ENCODE measurements around the gene TRA2B.
"Not testable (repeated sequence)": the region's sequence is repeated elsewhere in the genome, so short reads cannot be mapped to it uniquely, and the experiment has no call there.

Gene TRA2B

DNA sequence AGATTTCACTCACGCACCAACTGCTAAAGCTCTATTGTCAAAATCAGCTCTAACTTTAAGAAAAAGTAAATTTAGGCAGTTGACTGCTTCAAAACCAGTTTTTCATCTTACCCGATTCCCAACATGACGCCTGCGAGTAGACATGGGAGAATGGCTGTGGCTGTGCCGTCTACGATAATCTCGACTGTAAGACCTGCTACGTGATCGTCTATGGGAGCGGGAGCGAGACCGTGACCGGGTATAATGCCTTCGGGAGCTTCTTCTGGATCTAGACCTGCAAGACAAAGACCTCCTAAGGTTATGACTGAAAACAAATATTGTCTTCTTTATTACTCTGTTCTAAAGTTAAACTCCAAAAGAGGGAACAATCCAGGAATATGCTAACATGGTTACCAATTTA is 12.5 kb downstream of the TRA2B start:
- no peak for DNase-seq

DNA sequence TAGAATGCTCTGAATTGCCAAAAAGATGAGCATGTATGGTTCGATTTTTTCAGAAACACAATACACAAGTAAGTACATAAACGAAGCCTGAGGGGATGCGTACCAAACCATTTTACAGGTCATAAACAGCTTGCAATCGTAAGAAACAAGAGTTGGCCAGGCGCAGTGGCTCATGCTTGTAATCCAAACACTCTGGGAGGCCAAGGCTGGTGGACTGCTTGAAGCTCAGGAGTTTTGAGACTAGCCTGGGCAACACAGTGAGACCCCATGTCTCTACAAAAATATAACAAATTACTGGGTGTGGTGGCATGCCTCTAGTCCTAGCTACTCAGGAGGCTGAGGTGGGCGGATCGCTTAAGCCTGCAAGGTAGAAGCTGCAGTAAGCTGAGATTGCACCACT is 13.4 kb downstream of the TRA2B start:
- DNase-seq = no peak

- DNase-seq = no peak
These were observed 17.6 kb downstream of the TRA2B start for GRCh38 chr3:185920184-185920583.

DNA sequence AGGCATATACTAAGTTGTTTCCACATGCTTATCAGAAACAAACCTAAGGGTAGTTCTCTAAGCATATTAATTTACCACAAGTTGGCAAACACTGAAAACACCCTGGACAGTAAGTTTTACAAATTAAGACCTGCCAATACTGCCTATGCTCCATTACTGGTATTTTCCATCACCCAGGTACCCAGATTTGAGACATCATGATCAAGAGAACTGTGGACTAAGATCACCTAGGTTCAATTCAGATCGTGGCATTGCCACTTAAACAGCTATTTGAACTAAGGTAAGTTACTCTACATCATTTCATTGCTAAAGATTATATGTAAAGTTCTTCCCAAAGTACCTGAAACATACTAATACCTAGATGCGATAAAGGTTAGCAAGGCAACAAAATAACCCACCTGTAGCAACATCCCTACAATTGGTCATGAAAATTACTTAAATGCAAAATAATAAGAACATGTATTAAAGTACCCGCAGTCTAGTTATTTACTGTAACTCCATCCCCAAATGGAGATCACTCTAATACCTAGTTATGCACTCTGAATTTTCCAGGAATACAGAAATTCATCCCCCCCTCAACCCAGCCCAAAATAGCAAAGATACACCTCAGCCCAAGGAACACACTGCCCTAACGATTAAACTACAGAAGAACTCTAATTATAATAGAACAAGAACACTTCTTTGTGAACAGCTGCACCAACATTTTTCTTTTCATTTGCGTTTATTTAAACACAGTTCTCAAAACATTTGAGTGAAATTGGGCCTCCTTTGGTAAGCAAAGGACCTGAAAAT is 21.6 kb downstream of the TRA2B start:
- no peak for DNase-seq

DNA sequence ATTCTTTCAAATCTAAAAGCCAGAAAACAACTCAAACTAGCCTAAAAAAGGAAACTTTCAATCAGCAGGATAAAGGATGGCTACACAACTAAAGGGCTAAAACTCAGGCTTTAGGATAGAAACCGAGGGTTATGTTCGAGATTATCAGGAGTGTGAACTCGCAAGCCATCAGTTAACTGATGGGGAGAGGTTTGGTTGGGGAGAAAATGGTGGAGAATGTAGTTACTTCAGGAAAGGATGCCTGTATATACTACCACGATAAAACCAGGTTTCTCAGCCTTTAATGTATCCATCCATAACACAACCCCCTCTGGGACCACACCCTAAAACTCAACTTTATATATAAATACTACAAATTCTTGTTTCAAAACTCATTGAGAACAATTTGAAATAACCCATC is 22.2 kb downstream of the TRA2B start:
- DNase-seq = no peak

DNA sequence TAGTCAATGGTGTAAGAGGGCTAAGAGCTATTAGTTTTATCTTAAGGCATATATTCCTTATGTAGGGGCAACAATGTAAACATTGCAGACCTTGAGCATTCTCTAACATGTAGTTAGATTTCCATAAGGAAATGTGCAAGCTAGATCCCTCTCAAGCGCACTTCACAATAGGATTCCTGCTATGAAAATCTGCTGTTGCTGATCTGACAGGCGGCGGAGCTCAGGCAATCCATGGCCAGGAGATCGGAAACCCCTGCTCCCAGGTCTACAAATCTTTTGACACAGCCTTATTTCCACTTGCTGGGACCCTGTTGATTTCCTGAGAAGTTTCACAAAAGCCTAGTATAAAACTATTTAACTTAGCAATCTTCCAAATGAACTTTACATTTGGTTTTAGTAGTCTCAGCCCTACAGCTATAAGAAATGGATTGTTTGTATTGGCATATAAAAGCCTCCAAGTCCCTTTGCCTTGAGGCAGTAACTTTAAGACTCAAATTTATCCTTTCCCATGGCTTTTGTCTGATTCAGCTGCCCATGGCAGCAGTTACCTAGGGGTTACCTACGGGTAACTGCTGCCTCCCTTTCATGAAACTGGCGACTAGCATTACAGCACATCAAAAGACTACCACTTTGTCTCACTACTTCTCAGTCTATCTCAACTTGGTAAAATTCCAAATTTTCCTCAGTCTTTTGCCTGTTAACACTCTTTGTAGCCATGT is 22.7 kb downstream of the TRA2B start:
- DNase-seq = no peak

DNA sequence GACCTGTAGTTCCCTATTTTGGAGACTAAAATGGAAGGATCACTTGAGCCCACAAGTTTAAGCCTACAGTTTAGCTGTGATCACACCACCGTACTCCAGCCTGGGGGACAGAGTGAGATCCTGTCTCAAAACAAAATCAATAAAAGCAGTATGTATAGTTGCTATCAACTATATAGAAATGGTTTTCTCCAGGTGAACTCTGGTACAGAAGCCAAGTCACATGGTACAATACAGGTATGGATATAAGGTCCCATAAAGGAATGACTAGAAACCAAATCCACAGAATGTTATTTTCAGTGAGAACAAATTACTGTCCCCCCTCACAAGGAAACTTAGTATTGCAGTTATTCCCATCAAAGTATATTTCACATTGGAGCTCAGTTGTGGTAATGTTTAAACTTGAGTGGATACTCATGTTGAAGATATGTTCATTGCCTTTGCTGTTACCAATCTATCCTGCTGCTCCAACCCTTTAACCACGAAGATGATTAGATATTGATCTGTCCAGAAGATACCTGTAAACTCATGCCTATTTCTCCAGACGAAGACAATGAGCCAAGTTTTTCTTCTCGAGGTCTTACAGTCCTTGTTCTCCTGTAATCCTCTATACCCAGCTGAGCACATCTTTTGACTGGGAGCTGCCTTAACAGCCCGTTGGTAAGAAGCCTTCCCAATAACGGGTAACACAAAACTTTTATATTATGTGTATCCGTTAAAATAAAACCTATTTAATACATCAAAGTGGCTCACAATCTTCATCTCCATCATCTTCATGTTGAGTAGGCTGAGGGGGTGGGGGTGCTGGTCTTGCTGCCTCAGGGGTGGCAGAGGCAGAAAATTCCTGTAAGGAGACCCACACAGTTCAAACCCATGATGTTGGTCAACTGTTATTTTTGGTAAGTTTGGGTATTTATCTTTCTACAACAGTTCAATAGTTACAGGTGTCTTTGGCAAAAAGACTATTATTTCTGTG is 24.6 kb downstream of the TRA2B start:
- DNase-seq = no peak

- DNase-seq = no peak
These were observed 25.3 kb downstream of the TRA2B start for GRCh38 chr3:185912512-185912911.

GRCh38 chr3:185911076-185911448 is 26.8 kb downstream of the TRA2B start:
- not testable (repeated sequence) for DNase-seq

- not testable (repeated sequence) for DNase-seq
These were observed 27.3 kb downstream of the TRA2B start for GRCh38 chr3:185910322-185911075.

GRCh38 chr3:185909913-185910312 is 27.9 kb downstream of the TRA2B start:
- not testable (repeated sequence) for DNase-seq

- peak; percentile 29 for DNase-seq
These were observed 37.6 kb downstream of the TRA2B start for GRCh38 chr3:185900228-185900627.

GRCh38 chr3:185896636-185897035 is 41.2 kb downstream of the TRA2B start:
- DNase-seq = no peak

- no peak for DNase-seq
These were observed 50.7 kb downstream of the TRA2B start for GRCh38 chr3:185887066-185887465.

DNA sequence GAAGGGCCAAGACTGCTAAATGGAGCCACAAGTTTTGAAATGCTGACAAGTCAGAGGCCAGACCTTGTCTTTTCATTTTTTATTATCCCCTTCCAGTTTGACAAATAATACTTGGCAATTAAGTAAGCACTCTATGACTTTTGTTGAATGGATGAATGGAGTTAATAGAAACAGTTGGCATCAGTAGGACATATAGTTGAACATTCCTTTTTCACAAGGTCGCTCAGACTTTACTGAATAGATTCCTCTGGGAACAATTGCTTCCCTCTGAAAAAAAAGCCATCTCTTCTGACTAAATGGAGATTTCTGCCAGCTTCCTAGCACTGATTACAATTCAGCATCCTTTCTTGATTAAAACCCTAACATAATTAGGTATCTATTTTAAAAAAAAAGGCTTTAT is 53.2 kb downstream of the TRA2B start:
- no peak for DNase-seq

GRCh38 chr3:185881926-185882325 is 55.9 kb downstream of the TRA2B start:
- DNase-seq = no peak

DNA sequence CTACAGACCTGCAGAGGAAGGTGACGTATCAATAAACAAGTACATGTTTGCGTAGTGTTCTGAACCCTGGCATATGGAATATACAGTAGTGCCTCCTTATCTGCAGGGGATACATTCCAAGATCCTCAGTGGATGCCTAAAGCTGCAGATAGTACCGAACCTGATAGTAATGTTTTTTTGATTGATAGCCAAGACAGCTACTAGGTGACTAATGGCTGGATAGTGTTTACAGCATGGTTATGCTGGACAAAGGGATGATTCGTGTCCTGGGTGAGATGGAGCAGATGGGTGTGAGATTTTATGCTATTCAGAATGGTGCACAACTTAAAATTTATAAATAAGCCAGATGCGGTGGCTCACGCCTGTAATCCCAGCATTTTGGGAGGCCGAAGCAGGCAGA is 57.2 kb downstream of the TRA2B start:
- DNase-seq = no peak

GRCh38 chr3:185878920-185879319 is 58.9 kb downstream of the TRA2B start:
- no peak for DNase-seq

GRCh38 chr3:185874119-185874518 is 63.7 kb downstream of the TRA2B start:
- no peak for DNase-seq

DNA sequence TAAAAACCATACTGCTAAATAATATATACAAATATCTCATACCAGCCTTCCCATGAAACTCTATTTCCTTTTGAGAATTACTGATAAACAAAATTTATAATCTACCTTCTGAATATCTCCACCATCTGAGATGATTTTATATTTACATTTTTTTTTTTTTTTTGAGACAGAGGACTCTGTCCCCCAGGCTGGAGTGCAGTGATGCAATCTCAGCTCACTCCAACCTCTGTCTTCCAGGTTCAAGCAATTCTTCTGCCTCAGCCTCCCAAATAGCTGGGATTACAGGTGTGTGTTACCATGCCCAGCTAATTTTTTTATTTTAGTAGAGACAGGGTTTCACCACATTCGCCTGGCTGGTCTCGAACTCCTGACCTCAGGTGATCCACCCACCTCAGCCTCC is 70.2 kb downstream of the TRA2B start:
- DNase-seq = no peak

GRCh38 chr3:185866995-185867394 is 70.8 kb downstream of the TRA2B start:
- DNase-seq = no peak

DNA sequence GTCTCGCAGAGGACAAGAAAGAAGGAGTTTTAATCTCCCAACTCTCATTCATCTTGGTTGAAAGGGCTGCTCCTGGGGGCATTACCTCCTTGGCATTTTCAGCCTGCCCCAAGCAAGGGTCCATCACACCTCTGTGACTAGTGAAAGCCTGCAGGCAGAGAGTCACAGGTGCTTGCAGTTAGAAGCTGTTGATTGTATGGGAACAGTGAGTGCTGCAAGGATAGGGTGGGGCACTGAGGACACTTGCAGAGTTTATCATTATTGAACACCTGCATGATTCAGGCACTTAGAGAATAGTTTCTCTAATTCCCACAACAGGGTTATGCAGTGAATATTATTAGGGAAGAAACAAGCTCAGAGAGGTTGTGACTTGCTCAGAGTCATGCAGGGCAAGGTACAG is 71.3 kb downstream of the TRA2B start:
- DNase-seq = no peak

Data from CD4-positive, alpha-beta T cell treated with Interferon gamma for 1 hour (primary cell).